ENCODE data around the gene SH3PXD2A.

- no peak for TF ChIP-seq POLR2A (IDR thresholded peaks at IDR 0.05; ENCODE audit: low read length)
- TF ChIP-seq GATA1 (IDR thresholded peaks at IDR 0.05; ENCODE audit: low read depth, low read length): no peak
Measured at GRCh38 chr10:103666762-103667150, 188.6 kb downstream of the SH3PXD2A start.
